PC-9 (cell line): ENCODE data around the gene AMOTL2. TPM values are rescaled to one million over a fixed set of nuclear protein-coding genes. Genes with fewer than 3 reads are reported as not detected.

ENCODE experiments used
- BruUV-seq: library from RNA; stranded (reverse); fragments of 400-500 nt; replicated peaks from 2 replicates; lab custom pipeline; 2021; lab: Mats Ljungman, UMichigan
- CTCF ChIA-PET: fragments of 300-600 bp; sonication (Branson Sonifier 250); formaldehyde crosslinking; loops from one replicate; lab custom pipeline; 2022; ENCODE audit warnings: antibody characterized with exemption; lab: Charles Lee
- POLR2A ChIA-PET: fragments of 300-600 bp; sonication (Branson Sonifier 250); formaldehyde crosslinking; loops from one replicate; lab custom pipeline; 2022; ENCODE audit warnings: antibody characterized with exemption; ENCODE audit not compliant: unreplicated experiment; lab: Charles Lee
- DNase-seq, 2 experiments: peaks; one replicate each; pipeline versions ENCODE4 v3.0.0 to v3.0.0-alpha.2; 2015 to 2022; ENCODE audit warnings: mixed read lengths in 1 of 2
- H2AFZ ChIP-seq: fragments of 200-600 bp; sonication (generic); 2 replicates; pipeline ENCODE4 v1.8.1; 2017; ENCODE audit warnings: antibody characterized with exemption
- H3F3A ChIP-seq: fragments of 200-600 bp; sonication (generic); 2 replicates; pipeline ENCODE4 v1.8.1; 2017; ENCODE audit warnings: antibody characterized with exemption, mild to moderate bottlenecking, low read depth; ENCODE audit not compliant: insufficient read depth
- H3K27ac ChIP-seq: fragments of 200-600 bp; sonication (generic); 2 replicates; pipeline ENCODE4 v1.6.1; 2016; ENCODE audit warnings: mixed run types
- H3K27me3 ChIP-seq: fragments of 200-600 bp; sonication (generic); 2 replicates; pipeline ENCODE4 v1.6.1; 2016; ENCODE audit warnings: low read depth, mixed run types; ENCODE audit not compliant: insufficient read depth
- H3K36me3 ChIP-seq: fragments of 200-600 bp; sonication (generic); 2 replicates; pipeline ENCODE4 v1.6.1; 2016; ENCODE audit warnings: low read depth, mixed run types
- H3K4me1 ChIP-seq: fragments of 200-600 bp; sonication (generic); replicated peaks from 2 replicates; pipeline ENCODE4 v1.6.1; 2016; ENCODE audit warnings: mixed run types; ENCODE audit not compliant: insufficient read depth
- H3K4me2 ChIP-seq: fragments of 200-600 bp; sonication (generic); 2 replicates; pipeline ENCODE4 v1.6.1; 2017; ENCODE audit warnings: mixed run types
- H3K4me3 ChIP-seq: fragments of 200-600 bp; sonication (generic); 2 replicates; pipeline ENCODE4 v1.6.1; 2016; ENCODE audit warnings: mixed run types
- H3K79me2 ChIP-seq: fragments of 200-600 bp; sonication (generic); 2 replicates; pipeline ENCODE4 v1.6.1; 2017; ENCODE audit warnings: low read depth, mixed run types
- H3K9me2 ChIP-seq: fragments of 200-600 bp; sonication (generic); 2 replicates; pipeline ENCODE4 v1.8.1; 2017; ENCODE audit warnings: mild to moderate bottlenecking; ENCODE audit not compliant: insufficient read depth
- H3K9me3 ChIP-seq: fragments of 200-600 bp; sonication (generic); 2 replicates; pipeline ENCODE4 v1.8.1; 2016; ENCODE audit warnings: low read depth; ENCODE audit not compliant: insufficient read depth
- H4K20me1 ChIP-seq: fragments of 200-600 bp; sonication (generic); 2 replicates; pipeline ENCODE4 v1.8.1; 2017; ENCODE audit not compliant: insufficient read depth
- EZH2 ChIP-seq: fragments of 200-600 bp; sonication (generic); IDR thresholded peaks from 2 replicates; pipeline ENCODE4 v1.8.0; 2017; ENCODE audit warnings: antibody characterized with exemption, low read depth
- intact Hi-C: fragments of 100-400 bp; cut with micrococcal nuclease; formaldehyde crosslinking; loops from one replicate; pipeline ENCODE4 v1.10.0; 2022; ENCODE audit not compliant: unreplicated experiment
- total RNA-seq: library from RNA; stranded (reverse); gene quantifications from 2 replicates; pipeline ENCODE4 v1.2.3, GENCODE V29; 2021
- TF ChIP-seq, protein P1 (sequence below): fragments of 200-600 bp; sonication (generic); conservative IDR thresholded peaks from 2 replicates; pipeline ENCODE4 v1.6.1; 2017; ENCODE audit warnings: mixed run types, antibody characterized with exemption, mild to moderate bottlenecking, moderate library complexity

Gene AMOTL2
- total RNA-seq, 1 experiment from 2014 or later, result 147 TPM

DNA sequence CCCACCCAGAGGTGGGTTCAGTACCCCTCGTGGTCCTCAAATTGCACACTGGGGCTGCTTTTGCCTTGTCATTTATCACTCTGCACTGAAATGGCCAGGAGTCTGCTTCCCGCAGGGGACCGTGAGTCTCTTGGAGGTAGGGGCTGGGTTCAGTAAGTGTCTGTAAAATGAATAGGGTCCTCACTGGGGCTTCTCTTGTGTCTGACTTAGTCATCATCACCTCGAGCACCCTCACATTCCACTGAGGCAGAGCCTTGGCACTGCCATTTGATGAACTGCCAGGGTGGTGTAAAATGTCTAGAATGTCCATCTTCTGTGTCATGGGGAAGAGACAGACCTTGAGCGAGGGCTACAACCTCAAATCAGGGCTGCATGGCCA, 62.6 kb downstream of the AMOTL2 start:
- ChIA-PET CTCF (interaction anchor here (0.5 to 2.2 kb wide), 4 partner anchors 23 to 61 kb away, joined by 3 to 9 read pairs (median 4); no protein-coding TSS in a partner anchor), POLR2A (interaction anchor here (0.6 to 1.9 kb wide), 5 partner anchors 13 to 62 kb away, joined by 5 to 15 read pairs (median 7); partner anchors contain the start of gene AMOTL2)
- BruUV-seq, result no TSS peak

GRCh38 chr3:134311265-134311664, 63.0 kb downstream of the AMOTL2 start:
- H2AFZ ChIP-seq, result no peak overlapping the region
- POLR2A ChIA-PET, result interaction anchor here (0.6 to 0.9 kb wide), 7 partner anchors 13 to 63 kb away, joined by 4 to 15 read pairs (median 7); partner anchors contain the start of gene AMOTL2
- peaks cover 54% of the 10 kb centered on the region for H3F3A ChIP-seq
- no peaks in the 10 kb centered on the region for H3K9me3 ChIP-seq
- H3K79me2 ChIP-seq, result peaks cover 24% of the 10 kb centered on the region
- CTCF ChIA-PET, result interaction anchor here (0.5 to 1.2 kb wide), 4 partner anchors 36 to 439 kb away, joined by 3 to 9 read pairs (median 6); no protein-coding TSS in a partner anchor
- H3K36me3 ChIP-seq, result no peaks in the 10 kb centered on the region
- DNase-seq, result no peak
- H3K27me3 ChIP-seq, result no peaks in the 10 kb centered on the region
- intact Hi-C loops, result loop anchor here (5.0 kb wide), 1 partner anchor 739 kb away; the partner anchor contains the start of gene CDV3
- TF ChIP-seq, protein P1, sequence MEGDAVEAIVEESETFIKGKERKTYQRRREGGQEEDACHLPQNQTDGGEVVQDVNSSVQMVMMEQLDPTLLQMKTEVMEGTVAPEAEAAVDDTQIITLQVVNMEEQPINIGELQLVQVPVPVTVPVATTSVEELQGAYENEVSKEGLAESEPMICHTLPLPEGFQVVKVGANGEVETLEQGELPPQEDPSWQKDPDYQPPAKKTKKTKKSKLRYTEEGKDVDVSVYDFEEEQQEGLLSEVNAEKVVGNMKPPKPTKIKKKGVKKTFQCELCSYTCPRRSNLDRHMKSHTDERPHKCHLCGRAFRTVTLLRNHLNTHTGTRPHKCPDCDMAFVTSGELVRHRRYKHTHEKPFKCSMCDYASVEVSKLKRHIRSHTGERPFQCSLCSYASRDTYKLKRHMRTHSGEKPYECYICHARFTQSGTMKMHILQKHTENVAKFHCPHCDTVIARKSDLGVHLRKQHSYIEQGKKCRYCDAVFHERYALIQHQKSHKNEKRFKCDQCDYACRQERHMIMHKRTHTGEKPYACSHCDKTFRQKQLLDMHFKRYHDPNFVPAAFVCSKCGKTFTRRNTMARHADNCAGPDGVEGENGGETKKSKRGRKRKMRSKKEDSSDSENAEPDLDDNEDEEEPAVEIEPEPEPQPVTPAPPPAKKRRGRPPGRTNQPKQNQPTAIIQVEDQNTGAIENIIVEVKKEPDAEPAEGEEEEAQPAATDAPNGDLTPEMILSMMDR, result no peak
- TF ChIP-seq EZH2, result no peak
- peaks cover 77% of the 10 kb centered on the region for H3K4me1 ChIP-seq
- H3K4me2 ChIP-seq, result peak overlapping the region; percentile 96
- H3K9me2 ChIP-seq, result no peaks in the 10 kb centered on the region
- no TSS peak for BruUV-seq
- H3K27ac ChIP-seq, result peak overlapping the region; percentile 98
- no peaks in the 10 kb centered on the region for H4K20me1 ChIP-seq
- H3K4me3 ChIP-seq, result no peak overlapping the region

More for the DNA sequence above, 62.6 kb downstream of the AMOTL2 start:
- Histone ChIP-seq H4K20me1 (no peaks in the 10 kb centered on the region), H3K79me2 (peaks cover 24% of the 10 kb centered on the region), H3F3A (peaks cover 58% of the 10 kb centered on the region), H3K9me2 (no peaks in the 10 kb centered on the region), H3K4me2 (peak overlapping the region; percentile 96), H3K27me3 (no peaks in the 10 kb centered on the region), H3K36me3 (no peaks in the 10 kb centered on the region), H3K9me3 (no peaks in the 10 kb centered on the region), H2AFZ (no peak overlapping the region), H3K4me3 (no peak overlapping the region), H3K27ac (peak overlapping the region; percentile 98), H3K4me1 (peaks cover 81% of the 10 kb centered on the region)
- TF ChIP-seq, protein P1, result no peak
- TF ChIP-seq EZH2, result no peak
- intact Hi-C loops, result loop anchor here (1.0 to 5.0 kb wide), 9 partner anchors 16 to 739 kb away; partner anchors contain the start of genes AMOTL2 and CDV3
- no peak for DNase-seq

DNA sequence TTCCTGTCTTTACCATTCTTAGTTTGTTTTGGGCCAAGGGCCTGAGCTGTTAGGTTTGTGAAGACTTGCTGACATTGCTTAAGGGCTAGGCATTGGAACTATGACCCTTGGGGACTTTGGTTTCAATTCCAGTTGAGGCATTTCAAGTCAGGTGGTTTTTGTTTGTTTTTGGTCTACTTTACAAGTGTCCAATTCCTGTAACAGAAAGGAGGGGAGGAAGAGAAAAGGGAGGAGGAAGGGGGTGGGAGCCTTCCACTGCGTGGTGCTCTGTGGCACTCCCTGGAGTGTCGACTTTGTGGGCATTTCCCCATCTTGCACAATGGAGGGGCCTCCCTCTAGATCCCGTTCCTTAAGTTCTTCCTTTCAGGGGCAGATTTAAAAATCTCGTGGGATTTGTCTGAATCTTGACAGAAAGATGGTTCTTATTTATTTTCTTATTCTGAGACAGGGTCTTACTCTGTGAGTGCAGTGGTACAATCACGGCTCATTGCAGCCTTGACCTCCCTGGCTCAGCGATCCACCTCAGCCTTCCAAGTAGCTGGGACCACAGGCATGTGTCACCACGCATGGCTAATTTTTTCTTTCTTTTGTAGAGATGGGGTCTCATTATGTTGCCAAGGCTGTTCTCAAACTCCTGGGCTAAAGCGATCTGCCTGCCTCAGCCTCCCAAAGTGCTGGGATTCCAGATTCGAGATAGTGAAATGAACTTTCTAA, 64.1 kb downstream of the AMOTL2 start:
- intact Hi-C loops, result loop anchor here (5.0 to 10.0 kb wide), 3 partner anchors 287 to 1585 kb away; partner anchors contain the start of genes CDV3 and NPHP3
- ChIA-PET CTCF (interaction anchor here (2.0 kb wide), 1 partner anchor 164 kb away, joined by 12 read pairs; no protein-coding TSS in a partner anchor), POLR2A (interaction anchor here (0.6 to 1.0 kb wide), 7 partner anchors 15 to 163 kb away, joined by 3 to 13 read pairs (median 6); partner anchors contain the start of gene RYK)
- BruUV-seq, result no TSS peak
- TF ChIP-seq, protein P1, result no peak
- no peak for TF ChIP-seq EZH2
- H4K20me1 ChIP-seq, result no peaks in the 10 kb centered on the region
- H3K4me3 ChIP-seq, result no peak overlapping the region
- no peaks in the 10 kb centered on the region for H3K27me3 ChIP-seq
- H3K79me2 ChIP-seq, result peaks cover 18% of the 10 kb centered on the region
- H3K4me1 ChIP-seq, result peaks cover 66% of the 10 kb centered on the region
- H3K9me2 ChIP-seq, result no peaks in the 10 kb centered on the region
- H3F3A ChIP-seq, result peaks cover 48% of the 10 kb centered on the region
- H2AFZ ChIP-seq, result no peak overlapping the region
- no peaks in the 10 kb centered on the region for H3K36me3 ChIP-seq
- peak overlapping the region; percentile 98 for H3K27ac ChIP-seq
- peak; percentile 51 to 92 for DNase-seq
- H3K4me2 ChIP-seq, result peak overlapping the region; percentile 96
- no peaks in the 10 kb centered on the region for H3K9me3 ChIP-seq
